NCI-H1092 treated with DMSO at 0.1 percent for 48 hours (cell line): ENCODE measurements around the gene PKNOX2.
"Not testable (repeated sequence)": the region's sequence is repeated elsewhere in the genome, so short reads cannot be mapped to it uniquely, and the experiment has no call there.

ENCODE experiments used
- DNase-seq: peaks from one replicate; lab custom pipeline; 2025; lab: John Stamatoyannopoulos, UW

The PKNOX2 gene

DNA sequence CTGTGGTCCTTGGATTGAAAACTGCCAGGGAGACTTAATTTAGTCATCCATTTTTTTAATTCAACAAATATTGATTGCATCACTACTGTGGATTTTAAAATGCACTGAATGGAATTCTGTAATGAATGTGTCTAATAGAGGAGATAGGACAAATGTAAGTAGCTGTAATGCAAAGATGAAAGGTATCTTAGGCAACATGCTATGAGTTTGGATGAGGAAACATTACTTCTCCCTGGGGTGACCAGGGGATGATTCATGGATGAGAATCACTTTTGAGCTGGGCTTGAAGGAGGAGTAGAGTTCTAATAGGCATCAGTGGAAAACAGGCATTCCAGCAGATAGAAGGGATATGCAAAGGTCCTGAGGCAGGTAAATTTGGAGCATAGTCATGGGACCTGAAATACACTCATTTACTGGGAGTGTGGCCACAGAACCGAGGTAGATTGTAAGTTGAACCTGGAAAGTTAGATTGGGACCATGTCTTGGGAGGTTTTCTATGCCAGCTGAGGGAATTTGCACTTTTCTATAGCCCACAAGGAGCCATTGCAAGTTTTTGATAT lies 43.4 kb downstream of the PKNOX2 start:
- no peak for DNase-seq

DNA sequence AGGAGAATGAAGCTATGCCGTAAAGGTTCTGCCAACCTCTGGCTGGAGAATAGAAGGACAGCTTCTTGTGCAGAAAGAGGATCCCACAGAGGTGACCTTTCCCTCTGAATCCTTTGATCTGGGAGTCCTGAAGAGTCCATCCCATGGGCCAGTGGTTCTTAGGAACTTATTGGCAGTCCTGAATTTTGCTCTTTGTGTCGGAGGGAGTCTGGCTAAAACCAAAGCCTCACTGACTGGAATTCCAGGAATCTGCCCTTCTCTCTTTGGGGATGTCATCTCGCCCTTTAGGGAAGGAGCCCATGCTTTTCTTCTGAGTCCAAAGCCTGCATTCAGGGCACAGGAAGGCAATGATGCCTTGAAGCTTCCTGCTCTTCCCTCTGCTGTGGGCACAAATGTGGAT lies 45.5 kb downstream of the PKNOX2 start:
- no peak for DNase-seq

DNA sequence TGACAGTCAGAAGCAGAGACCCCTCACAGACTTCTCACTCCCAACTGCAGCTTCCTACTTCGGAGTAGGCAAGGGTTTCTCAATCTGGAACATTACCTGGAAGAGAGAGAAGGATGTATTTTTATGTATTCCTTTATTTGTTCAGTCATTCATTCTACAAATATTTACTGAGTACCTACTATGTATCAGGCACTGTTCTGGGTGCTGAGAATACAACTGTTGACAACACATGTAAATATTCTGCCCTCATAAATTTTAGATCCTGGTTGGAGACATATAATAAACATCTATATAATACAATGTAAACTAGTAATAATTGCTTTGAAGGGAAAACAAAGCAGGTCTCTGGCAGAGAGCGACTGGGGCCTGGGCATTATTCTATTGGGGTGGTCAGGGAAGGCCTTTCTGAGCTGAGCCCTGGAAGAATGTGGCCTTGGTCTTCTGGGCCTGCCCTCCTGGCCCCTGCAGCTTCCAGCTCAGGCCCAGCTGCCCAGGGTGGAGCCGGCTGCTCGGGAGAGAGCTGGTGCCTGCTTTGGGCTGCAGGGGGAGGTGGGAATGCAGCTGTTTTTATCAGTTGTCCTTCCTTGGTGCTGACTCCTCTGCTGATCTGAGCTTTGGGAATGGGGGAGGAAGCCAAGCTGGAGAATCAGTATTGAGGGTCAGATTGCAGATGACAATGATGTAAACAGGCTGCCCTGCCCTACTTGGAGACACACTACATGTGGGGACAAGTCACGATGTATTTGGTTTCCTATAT lies 46.8 kb downstream of the PKNOX2 start:
- DNase-seq, result no peak

DNA sequence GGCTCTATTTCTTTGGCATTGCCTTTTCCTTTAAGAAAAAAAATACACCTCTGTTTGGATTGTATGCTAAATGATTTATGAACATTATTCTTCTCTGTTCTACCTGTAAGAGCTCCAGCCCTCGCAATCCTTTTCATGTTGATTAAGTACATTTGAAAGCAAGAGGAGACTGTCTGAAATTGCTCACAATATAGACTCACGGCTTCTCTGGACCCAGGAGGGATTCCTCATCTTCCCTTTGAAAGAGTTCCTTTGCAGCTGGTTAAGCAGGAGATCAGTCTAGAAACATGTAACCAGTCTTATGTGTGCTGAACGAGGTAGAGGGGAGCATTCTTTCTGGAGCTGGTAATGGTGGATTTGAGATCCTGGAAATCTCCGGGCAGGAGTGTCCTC lies 47.4 kb downstream of the PKNOX2 start:
- no peak for DNase-seq

DNA sequence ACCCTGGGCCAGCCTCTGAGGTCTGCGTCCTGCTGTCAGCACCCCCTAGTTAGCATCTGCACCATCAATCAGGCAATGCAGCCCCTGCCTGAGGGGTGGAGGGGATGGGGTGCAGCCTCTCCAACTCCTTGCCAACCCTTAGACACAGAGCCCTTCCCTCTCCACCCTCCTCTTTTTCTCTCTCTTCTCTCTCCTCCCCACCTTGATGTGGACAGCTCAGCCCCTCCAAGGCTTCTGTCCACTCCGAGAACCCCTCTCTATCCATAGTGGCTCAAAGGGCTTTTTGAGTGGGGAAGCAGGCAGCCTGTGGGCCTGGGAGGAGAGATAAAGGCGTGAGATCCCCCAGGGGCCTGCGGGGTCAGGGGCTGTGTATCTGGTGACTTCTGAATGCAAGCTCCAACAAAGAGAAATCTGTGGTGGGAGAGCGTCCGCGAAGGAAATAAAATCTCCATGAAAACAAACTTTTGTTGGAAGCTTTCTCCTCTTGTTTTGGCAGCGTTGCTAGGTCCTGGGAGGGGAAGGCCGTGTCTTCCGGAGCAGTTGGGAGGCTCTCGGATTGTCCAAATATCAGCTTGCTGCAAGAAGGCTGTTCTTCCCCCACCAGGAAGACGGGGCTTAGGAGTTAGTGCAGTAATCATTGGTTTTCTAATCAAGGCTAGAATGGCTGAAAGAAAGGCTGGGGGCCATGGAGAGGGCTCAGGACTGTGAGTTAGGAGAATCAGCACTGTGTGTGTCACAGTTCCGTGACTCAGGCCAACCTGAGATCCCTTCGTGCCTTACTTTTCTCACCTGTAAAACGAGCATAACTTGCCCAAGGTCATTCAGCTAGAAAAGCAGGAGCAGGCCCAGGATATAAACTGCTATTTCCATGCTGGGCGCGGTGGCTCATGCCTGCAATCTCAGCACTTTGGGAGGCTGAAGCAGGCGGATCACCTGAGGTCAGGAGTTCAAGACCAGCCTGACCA lies 50.3 kb downstream of the PKNOX2 start:
- no peak for DNase-seq

DNA sequence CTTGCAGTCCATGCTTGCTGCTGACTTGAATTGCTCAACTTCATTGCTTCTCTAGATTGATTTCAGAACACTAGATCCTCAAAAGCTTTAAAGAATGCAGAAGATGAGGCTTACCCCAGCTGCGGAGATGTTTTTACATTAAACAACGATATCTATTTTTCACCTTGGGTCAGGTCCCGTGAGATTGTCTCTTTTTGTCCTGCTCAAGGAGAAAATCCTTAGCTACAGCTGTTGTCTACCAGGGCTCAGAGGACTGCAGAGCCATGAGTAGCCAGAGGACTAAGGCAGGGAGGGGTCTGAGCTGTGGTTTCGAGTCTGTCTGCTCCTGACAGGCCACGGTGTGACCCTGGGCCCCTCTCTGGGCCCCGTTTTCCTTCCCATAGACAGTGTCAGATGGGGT lies 51.4 kb downstream of the PKNOX2 start:
- no peak for DNase-seq

DNA sequence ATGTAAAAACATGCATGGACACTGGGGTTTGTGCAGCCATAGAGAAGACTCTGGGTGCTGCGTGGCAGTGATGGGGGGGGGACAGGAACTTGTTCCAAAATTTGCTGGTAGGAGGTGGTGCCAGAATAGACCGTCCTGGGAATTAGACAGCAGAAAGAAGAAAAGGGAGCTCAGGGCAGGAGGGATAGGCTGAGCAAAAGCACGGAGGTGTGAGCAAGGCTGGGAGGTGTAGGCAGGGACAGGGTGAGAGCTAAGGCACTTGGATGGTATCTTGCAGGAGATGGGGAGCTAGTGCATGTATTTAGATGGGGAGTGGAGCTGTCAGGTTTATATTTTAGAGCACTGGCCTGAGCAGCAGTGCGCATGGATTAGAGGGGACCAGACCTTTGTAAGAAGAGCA lies 53.8 kb downstream of the PKNOX2 start:
- no peak for DNase-seq

DNA sequence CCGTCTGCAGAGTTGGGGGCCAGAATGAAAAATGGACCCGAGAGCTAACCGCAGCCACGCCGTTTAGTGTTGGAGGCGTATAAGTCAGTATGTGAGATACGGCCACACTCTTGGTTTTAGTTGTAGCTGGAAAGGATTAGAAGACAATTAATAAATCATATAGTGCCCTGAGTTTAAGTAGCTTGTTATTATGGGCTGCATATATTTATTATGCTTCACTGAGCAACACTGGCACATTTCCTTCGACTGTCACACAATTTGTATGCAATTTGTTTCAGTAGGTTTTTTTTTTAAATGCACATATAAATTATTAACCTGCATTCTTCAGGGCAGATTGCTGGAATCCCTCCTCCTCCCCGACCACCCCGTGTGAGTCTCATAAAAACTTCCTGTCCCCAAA lies 56.9 kb downstream of the PKNOX2 start:
- no peak for DNase-seq

DNA sequence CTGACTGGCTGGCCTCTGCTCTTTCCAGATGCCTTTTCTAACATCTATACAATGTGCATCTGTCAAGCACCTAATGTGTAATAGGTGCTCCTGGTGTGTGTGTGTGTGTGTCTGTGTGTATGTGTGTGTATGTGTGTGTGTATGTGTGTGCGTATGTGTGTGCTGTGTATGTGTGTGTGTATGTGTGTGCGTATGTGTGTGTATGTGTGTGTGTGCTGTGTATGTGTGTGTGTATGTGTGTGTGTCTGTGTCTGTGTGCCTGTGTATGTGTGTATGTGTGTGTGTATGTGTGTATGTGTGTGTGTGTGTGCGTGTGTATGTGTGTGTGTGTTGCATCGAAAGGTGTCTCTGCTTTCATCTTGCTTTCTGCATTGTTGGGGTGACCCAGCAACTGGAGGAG lies 57.9 kb downstream of the PKNOX2 start:
- no peak for DNase-seq

DNA sequence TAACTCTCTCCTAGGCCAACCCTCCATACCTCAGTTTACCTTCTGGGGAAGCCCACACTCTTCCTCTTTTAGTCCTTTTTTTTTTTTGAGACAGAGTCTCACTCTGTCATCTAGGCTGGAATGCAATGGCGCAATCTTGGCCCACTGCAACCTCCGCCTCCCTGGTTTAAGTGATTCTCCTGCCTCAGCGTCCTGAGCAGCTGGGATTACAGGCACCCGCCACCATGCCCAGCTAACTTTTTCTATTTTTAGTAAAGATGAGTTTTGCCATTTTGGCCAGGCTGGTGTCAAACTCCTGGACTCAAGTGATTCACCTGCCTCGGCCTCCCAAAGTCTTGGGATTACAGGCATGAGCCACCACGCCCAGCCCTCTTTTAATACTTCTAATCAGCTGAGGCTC lies 58.6 kb downstream of the PKNOX2 start:
- not testable (repeated sequence) for DNase-seq

DNA sequence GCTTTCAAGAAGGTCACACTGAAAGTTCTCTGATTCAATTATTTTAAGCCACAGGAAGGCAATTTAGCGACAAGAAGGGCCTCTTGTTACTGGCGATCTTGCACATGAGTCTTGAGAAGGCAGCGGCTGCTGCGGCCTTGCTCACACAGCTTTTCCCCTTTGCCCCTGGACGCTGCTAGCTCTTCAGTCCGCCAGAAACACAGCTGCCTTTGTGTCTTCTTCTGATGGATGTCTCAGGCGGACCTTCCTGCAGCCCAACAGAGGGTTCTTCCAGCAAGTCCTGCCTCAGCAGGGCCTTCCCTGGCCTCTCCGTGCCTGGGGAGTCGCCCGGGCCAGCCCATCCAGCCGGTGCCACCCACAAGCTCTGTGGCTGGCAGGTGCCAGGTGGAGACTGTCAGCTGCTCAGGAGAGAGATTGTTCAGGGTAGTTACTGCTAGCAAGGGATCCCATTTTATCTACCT lies 59.4 kb downstream of the PKNOX2 start:
- DNase-seq, result no peak

DNA sequence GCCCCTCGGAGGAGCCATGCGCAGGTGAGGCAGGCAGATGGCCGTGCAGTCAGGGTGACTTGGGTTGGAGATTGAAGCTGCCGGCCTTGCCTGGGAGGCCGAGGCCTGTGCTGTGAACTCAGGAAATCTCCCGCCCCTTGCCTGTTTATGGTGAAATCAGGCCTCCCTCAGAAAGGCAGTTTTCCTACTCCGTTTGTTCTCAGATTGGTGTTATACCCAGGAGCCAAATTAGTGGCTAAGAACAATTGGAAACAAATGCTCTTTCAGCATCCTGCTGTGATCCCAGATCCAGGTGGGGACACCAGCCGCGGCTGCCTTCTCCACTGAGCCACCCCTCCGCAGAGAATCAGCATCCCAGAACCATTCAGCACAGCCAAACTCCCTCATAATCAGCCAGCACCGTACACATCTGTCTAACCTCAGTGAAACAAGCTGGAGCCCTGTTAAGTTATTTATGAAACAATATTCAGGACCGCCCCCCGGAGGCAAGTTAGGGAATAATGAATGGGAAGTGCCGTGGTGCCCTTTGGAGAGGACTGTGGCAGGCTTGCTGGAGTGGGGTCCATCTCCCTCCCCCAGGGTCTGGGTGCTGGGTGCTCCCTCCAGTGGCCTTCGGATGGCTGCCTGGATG lies 60.0 kb downstream of the PKNOX2 start:
- peak; percentile 4 for DNase-seq

DNA sequence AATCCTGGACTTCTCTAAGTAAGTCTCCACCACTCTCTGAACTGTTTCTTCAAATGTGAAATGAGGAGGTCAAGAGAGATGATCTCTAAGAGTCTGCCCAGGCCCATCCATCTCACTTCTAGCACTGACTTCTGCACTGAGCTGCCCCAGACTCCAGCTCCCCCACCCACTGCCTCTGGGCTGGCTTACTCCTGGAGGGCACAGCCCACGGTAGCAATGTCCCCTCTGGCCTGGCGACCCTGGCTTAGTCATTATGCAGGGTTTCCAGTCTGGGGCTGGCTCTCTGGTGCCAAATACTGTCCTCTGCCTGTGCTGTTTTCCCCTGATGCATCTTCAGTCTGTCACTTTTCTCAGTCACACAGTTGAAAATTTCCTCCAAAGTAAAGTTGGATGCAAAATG lies 60.9 kb downstream of the PKNOX2 start:
- DNase-seq, result no peak

DNA sequence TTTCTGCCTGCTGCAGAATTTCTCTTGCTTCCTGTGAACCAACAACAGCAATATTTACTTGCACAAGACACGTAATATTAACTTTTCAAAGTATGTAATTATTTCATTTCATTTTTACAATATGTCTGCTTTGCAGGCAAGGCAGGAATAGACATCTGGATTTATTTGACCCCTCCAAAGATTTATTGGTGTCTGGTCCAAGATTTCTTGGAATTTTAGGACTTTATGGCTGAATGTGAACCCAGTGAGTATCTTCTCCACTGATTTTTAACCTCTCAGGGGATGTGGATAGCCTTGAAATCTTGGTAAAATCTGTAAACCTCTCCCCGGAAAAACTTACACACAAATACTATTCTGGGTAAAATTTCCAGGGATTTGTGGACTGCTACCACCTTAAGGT lies 61.5 kb downstream of the PKNOX2 start:
- DNase-seq, result no peak

DNA sequence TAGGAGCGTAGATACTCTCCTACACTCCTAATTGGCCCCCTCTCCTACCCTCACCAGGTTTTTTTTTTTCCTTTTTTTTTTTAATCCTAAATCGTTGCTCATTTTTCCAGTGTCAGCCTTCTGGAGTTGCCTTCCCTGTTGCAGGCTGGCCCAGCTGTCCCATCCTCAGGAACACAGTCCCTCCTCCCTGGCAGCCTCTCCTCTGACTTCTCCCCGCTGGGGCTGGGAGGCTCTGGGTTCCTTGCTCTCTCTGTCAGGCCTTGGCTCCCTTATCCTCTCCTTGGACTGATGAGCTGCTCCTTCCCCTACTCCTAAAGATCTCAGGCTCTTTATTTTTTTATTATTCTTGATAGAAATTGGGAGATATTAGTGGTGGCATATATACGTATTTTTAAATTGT lies 62.2 kb downstream of the PKNOX2 start:
- no peak for DNase-seq

DNA sequence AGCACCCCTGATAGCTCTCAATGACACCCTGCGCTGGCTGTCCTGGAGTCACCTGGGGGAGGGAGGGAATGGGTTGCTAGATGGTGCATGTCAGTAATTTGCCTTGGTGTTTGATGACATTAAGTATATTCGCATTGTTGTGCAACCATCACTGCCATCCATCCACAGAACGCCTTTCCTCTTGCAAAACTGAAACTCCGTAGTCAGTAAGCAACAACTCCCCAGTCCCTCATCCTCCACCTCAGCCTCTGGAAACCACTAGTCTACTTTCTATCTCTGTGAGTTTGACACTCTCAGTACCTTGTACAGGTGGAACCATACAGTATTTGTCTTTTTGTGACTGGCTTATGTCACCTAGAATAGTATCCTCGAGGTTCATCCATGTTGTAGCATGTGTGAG lies 62.6 kb downstream of the PKNOX2 start:
- DNase-seq, result no peak

DNA sequence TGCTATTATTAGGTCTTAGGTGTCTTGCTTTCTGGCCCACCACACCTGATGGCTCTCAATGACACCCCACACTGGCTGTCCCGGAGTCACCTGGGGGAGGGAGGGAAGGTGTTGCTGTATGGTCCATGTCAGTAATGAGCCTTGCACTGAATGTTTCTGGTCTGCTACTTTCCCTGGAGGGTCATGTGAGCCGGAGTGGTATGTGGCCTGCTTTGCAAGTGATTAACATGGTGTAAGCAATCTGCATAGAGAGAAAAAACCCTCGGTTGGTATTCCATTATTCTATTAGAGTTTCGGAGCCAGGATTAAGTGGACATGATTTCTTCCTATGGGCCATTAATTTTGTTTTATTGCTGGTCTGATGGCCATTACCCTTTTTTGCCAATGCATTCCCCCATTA lies 63.9 kb downstream of the PKNOX2 start:
- DNase-seq, result no peak

DNA sequence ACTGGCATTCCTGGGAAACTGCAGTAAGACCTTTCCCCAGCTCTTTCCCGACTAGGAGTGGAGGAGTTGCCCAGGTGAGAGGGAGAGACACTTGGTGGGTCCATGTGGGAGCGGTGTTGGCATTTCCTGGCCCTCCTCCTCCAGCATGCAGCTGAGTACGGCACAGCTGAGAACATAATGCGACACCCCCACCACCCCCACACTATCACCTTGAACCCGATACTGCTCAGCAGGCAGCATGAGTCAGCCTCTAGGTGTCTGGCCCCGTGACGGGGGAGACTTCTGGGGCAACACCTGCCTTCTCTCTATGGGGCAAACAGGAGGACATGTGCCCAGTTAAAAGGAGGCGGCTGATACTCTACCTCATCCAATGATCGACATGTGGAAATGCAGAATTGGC lies 64.4 kb downstream of the PKNOX2 start:
- DNase-seq, result no peak

DNA sequence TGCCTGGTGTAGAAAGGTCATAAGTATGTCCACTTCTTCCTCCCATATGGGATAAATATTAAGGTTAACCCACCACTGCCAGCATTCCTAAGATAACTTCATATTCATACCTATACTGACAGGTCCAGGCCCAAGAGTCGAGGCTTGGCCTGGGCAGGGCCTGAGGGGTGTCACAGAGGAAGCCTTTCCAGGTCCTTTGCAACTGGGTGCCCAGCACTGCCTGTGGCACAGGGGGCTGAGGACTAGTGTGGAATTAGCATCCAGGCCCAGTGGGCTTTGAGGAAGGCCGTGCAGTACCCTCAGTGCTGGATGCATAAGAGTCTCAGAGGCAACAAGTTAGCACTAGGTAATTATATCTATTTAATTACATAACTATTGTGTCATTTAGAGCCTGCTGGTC lies 65.4 kb downstream of the PKNOX2 start:
- no peak for DNase-seq

DNA sequence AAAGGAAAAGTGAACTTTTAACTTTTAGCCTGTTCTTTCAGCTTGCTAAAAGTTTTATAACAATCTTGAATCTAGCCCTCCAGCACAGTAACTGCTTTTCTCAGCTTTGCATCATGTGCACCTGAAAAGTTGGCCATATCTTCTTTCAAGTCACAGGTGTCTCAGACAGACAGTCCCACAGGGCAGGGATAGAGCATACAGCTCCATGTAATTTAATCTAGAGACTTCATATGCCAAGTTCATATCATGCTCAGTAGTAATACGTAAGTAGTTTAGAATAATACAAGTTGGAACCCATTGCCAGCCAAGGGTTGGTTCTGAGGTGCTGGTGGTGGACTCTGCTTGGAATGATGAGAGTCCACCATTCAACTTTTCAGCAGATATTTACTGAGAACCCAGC lies 68.6 kb downstream of the PKNOX2 start:
- no peak for DNase-seq

DNA sequence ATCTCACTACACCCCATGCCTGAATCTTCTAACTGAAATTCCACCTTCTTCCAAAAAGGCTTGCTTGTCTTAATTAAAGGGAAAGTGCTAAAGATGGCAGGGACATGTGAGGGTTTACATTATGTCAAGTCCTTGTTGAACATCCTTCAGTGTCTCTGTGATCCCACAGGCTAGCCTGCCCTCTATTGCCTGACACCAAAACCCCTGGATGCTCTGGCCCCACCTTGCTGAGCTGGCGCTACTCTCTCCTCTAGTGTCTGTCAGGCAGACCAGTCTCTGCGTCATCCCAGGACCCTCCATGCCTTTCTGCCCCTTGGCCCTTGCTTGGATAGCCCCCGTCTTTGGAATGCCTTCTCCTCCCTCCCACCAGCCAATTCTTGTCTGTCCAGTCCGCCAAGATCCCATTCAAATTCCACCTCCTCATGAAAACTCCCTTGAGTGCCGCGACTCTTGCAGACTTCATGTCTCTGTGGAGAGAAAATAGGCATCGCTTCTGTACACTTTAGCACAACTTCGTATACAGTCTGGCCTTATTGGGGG lies 69.3 kb downstream of the PKNOX2 start:
- no peak for DNase-seq

DNA sequence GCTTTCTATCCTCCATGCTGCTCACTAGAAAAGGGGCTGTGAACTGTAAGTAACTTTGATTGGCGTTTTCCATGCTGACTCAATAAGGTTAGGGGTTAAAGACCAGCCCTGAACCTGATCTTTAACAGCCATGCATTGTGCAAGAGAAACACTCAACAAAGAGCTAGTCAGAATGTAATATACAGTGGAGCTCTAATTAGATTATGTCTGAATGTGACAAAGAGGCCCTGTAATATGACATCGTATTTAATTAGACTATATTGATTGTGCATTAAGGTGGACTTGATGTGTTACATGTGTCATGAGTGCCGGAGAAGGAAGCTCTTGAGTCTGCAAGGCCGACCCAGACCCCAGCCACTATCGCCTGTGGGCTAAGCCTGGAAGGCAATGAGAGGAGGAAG lies 70.5 kb downstream of the PKNOX2 start:
- DNase-seq, result no peak
